Tibial artery (tissue), 4 donors: ENCODE measurements around the gene METTL25B.
A peak's percentile ranks its signal among the peaks of the same experiment; 100 is the strongest.

Experiments used
- DNase-seq, 2 donors: peaks; one replicate each; pipeline ENCODE4 v3.0.0-alpha.2; 2019
- H3K27ac ChIP-seq, 2 donors: fragments of 200-600 bp; sonication (generic) in 1 of 2; 1 replicate in 1 of 2; 2 replicates in 1 of 2; pipeline ENCODE4 v1.5.1; 2018 to 2019; ENCODE audit warnings: mild to moderate bottlenecking in 1 of 2
- H3K27me3 ChIP-seq, 2 donors: fragments of 200-600 bp; sonication (generic) in 1 of 2; one replicate each; pipeline versions ENCODE4 v1.5.1 to v1.6.0; 2016 to 2019
- H3K36me3 ChIP-seq, 3 donors: fragments of 200-600 bp; sonication (generic) in 2 of 3; one replicate each; pipeline ENCODE4 v1.5.1; 2016 to 2019; ENCODE audit warnings: mild to moderate bottlenecking in 2 of 3
- H3K4me1 ChIP-seq, 4 donors: fragments of 200-600 bp; sonication (generic) in 2 of 4; 1 replicate in 3 of 4; 2 replicates in 1 of 4; pipeline ENCODE4 v1.5.1; 2016 to 2019
- H3K4me3 ChIP-seq, 2 donors: fragments of 200-600 bp; sonication (generic) in 1 of 2; 1 replicate in 1 of 2; 2 replicates in 1 of 2; pipeline ENCODE4 v1.5.1; 2018 to 2019; ENCODE audit warnings: mild to moderate bottlenecking in 2 of 2
- H3K9me3 ChIP-seq, 3 donors: fragments of 200-600 bp; sonication (generic) in 1 of 3; one replicate each; pipeline ENCODE4 v1.5.1; 2016 to 2019
- CTCF ChIP-seq, 2 experiments: fragments of 200-600 bp in 1 of 2; fragments of 450-650 bp in 1 of 2; IDR thresholded peaks; one replicate each; pipeline ENCODE4 v1.5.1; 2017 to 2019; ENCODE audit warnings: antibody characterized with exemption in 2 of 2, mild to moderate bottlenecking in 1 of 2, moderate library complexity in 1 of 2
- intact Hi-C: fragments of 100-400 bp; cut with DNase I; formaldehyde crosslinking; loops from one replicate; pipeline ENCODE4 v1.15.0; 2023; ENCODE audit warnings: low total_unique reads

METTL25B gene

GRCh38 chr1:156704166-156704711 lies 24.0 kb upstream of the METTL25B start:
- H3K9me3 ChIP-seq, result no peaks in the 10 kb centered on the region
- H3K27me3 ChIP-seq, result peaks cover 0 to 36% of the 10 kb centered on the region in 2 donors
- H3K4me1 ChIP-seq, result peaks cover 5 to 50% (median 30%) of the 10 kb centered on the region in 4 donors
- no peak for TF ChIP-seq CTCF (IDR thresholded peaks at IDR 0.05)
- intact Hi-C loops, result no loop called here
- peaks cover 0 to 12% (median 0%) of the 10 kb centered on the region in 3 donors for H3K36me3 ChIP-seq
- DNase-seq, result no peak
- no peak overlapping the region for H3K27ac ChIP-seq
- H3K4me3 ChIP-seq, result no peak overlapping the region

- peak; percentile 67 to 89 for DNase-seq
- peak overlapping the region; percentile 42 to 56 for H3K4me3 ChIP-seq
- TF ChIP-seq CTCF (IDR thresholded peaks at IDR 0.05), result no peak
- H3K27ac ChIP-seq, result peak overlapping the region; percentile 76 to 77
- no peaks in the 10 kb centered on the region for H3K9me3 ChIP-seq
- H3K27me3 ChIP-seq, result peaks cover 0 to 30% of the 10 kb centered on the region in 2 donors
- H3K4me1 ChIP-seq, result peaks cover 5 to 57% (median 37%) of the 10 kb centered on the region in 4 donors
- H3K36me3 ChIP-seq, result peaks cover 0 to 6% (median 0%) of the 10 kb centered on the region in 3 donors
- intact Hi-C loops, result no loop called here
These were observed 23.3 kb upstream of the METTL25B start for GRCh38 chr1:156704930-156705320.

- peaks cover 5 to 62% (median 41%) of the 10 kb centered on the region in 4 donors for H3K4me1 ChIP-seq
- peak in 1 of 2 donors; percentile 72 for DNase-seq
- intact Hi-C loops, result no loop called here
- peak within 1 kb of the TSS; percentile 42 to 56 for H3K4me3 ChIP-seq
- peak within 1 kb of the TSS; percentile 76 to 77 for H3K27ac ChIP-seq
- TF ChIP-seq CTCF (IDR thresholded peaks at IDR 0.05), result no peak
- H3K27me3 ChIP-seq, result peaks cover 0 to 25% of the 10 kb centered on the region in 2 donors
- H3K9me3 ChIP-seq, result no peaks in the 10 kb centered on the region
- peaks cover 0 to 2% (median 0%) of the 10 kb centered on the region in 3 donors for H3K36me3 ChIP-seq
These were observed 22.9 kb upstream of the METTL25B start, which contains the start of gene CRABP2 for GRCh38 chr1:156705321-156705917. CRABP2 (minus strand) TSS chr1:156705583; CDS start chr1:156705446, 137 bp downstream.

- TF ChIP-seq CTCF (IDR thresholded peaks at IDR 0.05), result peak; percentile 61 to 78
- Histone ChIP-seq H3K36me3 (no peaks in the 10 kb centered on the region), H3K27ac (peak overlapping the region; percentile 76 to 77), H3K9me3 (no peaks in the 10 kb centered on the region), H3K4me1 (peaks cover 5 to 69% (median 42%) of the 10 kb centered on the region in 4 donors), H3K27me3 (peaks cover 0 to 18% of the 10 kb centered on the region in 2 donors), H3K4me3 (peak overlapping the region; percentile 42 to 56)
- intact Hi-C loops, result no loop called here
- peak in 1 of 2 donors; percentile 74 for DNase-seq
These were observed 22.2 kb upstream of the METTL25B start for GRCh38 chr1:156705918-156706656.

GRCh38 chr1:156706657-156707416 lies 21.4 kb upstream of the METTL25B start:
- intact Hi-C loops, result no loop called here
- peaks cover 5 to 69% (median 42%) of the 10 kb centered on the region in 4 donors for H3K4me1 ChIP-seq
- H3K36me3 ChIP-seq, result no peaks in the 10 kb centered on the region
- no peak for TF ChIP-seq CTCF (IDR thresholded peaks at IDR 0.05)
- peak; percentile 57 to 89 for DNase-seq
- H3K9me3 ChIP-seq, result no peaks in the 10 kb centered on the region
- peaks cover 0 to 14% of the 10 kb centered on the region in 2 donors for H3K27me3 ChIP-seq
- H3K4me3 ChIP-seq, result peak overlapping the region; percentile 42 to 56
- H3K27ac ChIP-seq, result peak overlapping the region; percentile 76 to 77
